ENCODE measurements around the gene TTI1. TPM values are rescaled to one million over a fixed set of nuclear protein-coding genes. Genes with fewer than 3 reads are reported as not detected.

TTI1 gene
- total and polyA plus RNA-seq, 2 of the 13 experiments (the other 11 are each of a cell fraction or from before 2014, with no cell fraction given) = 22.9 to 39.8 TPM

DNA sequence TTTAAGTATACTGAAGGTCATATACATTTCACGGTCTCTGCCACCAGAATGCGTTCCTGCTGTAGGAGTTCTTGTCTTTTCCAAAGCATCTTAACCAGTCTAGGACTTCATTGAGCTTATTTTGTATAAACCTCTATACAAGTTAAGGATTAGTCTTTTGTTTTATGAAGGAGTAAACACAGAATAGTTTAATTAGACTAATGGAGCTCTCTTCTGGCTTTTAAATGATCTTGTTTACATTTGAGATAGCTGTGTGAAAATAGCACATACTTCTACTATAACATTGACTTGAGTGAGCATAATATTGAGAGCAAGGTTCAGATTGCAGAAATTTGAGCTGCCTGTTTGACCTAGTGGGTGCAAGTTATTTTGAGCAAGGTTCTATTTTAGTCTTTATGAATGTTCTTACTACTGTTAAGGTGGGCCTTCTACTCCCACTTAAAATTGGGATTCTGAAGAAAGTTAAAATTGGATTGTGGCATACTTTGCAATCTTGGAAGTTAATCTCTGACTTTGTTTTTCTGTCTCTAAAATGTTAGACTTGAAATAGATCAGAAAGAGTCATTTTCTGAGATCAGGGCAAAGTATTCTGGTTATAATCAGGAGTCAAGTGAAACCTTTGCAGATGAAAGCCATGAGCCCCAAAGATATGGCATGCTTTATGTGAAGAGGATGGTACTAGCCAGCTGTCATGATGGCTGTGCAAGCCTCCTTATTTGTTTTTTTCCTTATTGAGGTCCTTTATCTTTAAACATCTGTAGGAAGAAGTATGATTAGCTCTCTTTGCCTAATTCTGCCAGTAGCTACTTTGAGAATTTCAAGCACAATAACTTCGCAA lies 42.1 kb upstream of the TTI1 start (continued):
- TF ChIP-seq MIER3 (CRISPR knock-in tag; IDR thresholded peaks at IDR 0.05; ENCODE audit: borderline replicate concordance) (peak; percentile 56; the same call in 1 of the 2 replicates), GFI1 (CRISPR knock-in tag; IDR thresholded peaks at IDR 0.05; ENCODE audit: borderline replicate concordance) (0 out of 2 replicates have a peak, but pooled peaks have one; percentile 31), HMG20A (CRISPR knock-in tag; IDR thresholded peaks at IDR 0.05; ENCODE audit: borderline replicate concordance) (peak; percentile 31; the same call in 1 of the 2 replicates), KAT8 (CRISPR knock-in tag; IDR thresholded peaks at IDR 0.05) (0 out of 2 replicates have a peak, but pooled peaks have one; percentile 4), HNF4G (IDR thresholded peaks at IDR 0.05; ENCODE audit: borderline replicate concordance, low read depth, low read length) (peak; percentile 47; the same call in 1 of the 2 replicates), HNF4G (CRISPR knock-in tag; IDR thresholded peaks at IDR 0.05; ENCODE audit: borderline replicate concordance, low read depth) (no peak), NFE2L2 (IDR thresholded peaks at IDR 0.05; ENCODE audit: low read length) (no peak), FOXK2 (IDR thresholded peaks at IDR 0.05) (peak; percentile 51; the same call in 1 of the 2 replicates), SIX1 (CRISPR knock-in tag; IDR thresholded peaks at IDR 0.05; ENCODE audit: borderline replicate concordance) (peak; percentile 98), FOXK1 (CRISPR knock-in tag; IDR thresholded peaks at IDR 0.05; ENCODE audit: borderline replicate concordance, low read depth) (peak; percentile 65), CEBPG (CRISPR knock-in tag; IDR thresholded peaks at IDR 0.05) (peak; percentile 49; the same call in 1 of the 2 replicates), RXRB (CRISPR knock-in tag; IDR thresholded peaks at IDR 0.05; ENCODE audit: borderline replicate concordance) (peak; percentile 73), ELF3 (CRISPR knock-in tag; IDR thresholded peaks at IDR 0.05) (no peak), SOX6 (IDR thresholded peaks at IDR 0.05) (no peak), SOX6 (CRISPR knock-in tag; IDR thresholded peaks at IDR 0.05) (peak; percentile 36; the same call in 1 of the 2 replicates), SOX5 (CRISPR knock-in tag; IDR thresholded peaks at IDR 0.05; ENCODE audit: borderline replicate concordance) (peak; percentile 60; the same call in 1 of the 2 replicates), KIAA2018 (CRISPR knock-in tag; IDR thresholded peaks at IDR 0.05; ENCODE audit: borderline replicate concordance) (no peak), SOX13 (IDR thresholded peaks at IDR 0.05) (no peak), SOX13 (CRISPR knock-in tag; conservative IDR thresholded peaks at IDR 0.05 in 1 of 2, IDR thresholded peaks at IDR 0.05 in 1 of 2) (peak in 1 of 2 experiments; percentile 55; a peak in 1 of 4 replicates)
- TF ChIP-seq, protein P1, sequence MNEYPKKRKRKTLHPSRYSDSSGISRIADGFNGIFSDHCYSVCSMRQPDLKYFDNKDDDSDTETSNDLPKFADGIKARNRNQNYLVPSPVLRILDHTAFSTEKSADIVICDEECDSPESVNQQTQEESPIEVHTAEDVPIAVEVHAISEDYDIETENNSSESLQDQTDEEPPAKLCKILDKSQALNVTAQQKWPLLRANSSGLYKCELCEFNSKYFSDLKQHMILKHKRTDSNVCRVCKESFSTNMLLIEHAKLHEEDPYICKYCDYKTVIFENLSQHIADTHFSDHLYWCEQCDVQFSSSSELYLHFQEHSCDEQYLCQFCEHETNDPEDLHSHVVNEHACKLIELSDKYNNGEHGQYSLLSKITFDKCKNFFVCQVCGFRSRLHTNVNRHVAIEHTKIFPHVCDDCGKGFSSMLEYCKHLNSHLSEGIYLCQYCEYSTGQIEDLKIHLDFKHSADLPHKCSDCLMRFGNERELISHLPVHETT (CRISPR knock-in tag; conservative IDR thresholded peaks at IDR 0.05) = no peak
- TF ChIP-seq, protein P2, sequence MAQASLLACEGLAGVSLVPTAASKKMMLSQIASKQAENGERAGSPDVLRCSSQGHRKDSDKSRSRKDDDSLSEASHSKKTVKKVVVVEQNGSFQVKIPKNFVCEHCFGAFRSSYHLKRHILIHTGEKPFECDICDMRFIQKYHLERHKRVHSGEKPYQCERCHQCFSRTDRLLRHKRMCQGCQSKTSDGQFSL (CRISPR knock-in tag; IDR thresholded peaks at IDR 0.05) = no peak

All from HepG2 (cell line).